ENCODE measurements around the gene COMMD1. TPM values are rescaled to one million over a fixed set of nuclear protein-coding genes. Genes with fewer than 3 reads are reported as not detected.

The COMMD1 gene
- total and polyA plus RNA-seq, 4 experiments from 2014 or later, result 16.7 to 63.9 (median 34.2) TPM

DNA sequence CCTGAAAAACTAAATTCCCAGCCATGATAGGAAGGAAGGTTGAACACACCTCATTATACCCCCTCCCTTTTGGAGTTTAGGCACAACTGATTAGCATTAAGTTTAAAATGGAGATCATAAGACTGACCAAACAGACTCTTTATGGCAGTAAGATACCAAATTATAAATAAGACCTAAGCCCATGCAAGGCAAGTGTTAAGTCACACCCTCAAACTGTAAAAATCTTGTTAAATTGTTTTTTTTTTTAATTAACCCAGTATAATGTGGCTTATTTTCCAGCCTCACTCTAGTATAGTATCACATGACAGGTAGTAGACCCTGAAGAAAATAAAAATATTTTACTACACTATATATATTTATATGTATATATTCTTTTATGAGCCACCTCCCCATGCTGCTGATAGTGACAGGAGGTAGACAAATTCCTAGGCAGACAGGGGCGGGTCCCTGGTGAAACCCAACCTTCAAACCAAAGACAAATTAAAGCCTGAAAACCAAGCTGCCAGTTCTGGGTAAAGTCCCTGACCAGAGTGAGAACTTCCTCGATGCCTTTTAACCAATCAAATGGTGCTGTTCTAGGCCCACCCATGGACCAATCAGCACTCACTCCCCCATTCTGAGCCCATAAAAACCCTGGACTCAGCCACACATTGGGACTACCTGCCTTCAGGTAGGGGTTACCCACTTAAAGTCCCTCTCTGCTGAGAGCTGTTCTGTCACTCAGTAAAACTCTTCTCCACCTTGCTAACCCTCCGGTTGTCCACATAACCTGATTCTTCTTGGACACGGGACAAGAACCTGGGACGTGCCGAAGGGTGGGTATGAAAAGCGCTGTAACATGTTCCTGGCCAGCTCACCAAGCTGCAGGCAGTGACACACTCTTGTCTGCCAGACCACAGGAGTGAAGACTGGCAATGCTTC is 166.5 kb downstream of the COMMD1 start:
- Mint-ChIP-seq H3K4me1 (peaks cover 0 to 2% (median under 1%) of the 10 kb centered on the region in 4 donors), H3K4me3 (no peak overlapping the region), H3K9me3 (peaks cover 0 to 9% (median 4%) of the 10 kb centered on the region in 8 donors), H3K27ac (no peak overlapping the region), H3K27me3 (no peaks in the 10 kb centered on the region), H3K36me3 (peaks cover 9 to 39% of the 10 kb centered on the region in 2 donors)
- H3K27ac ChIP-seq (ENCODE audit: low read depth, low read length), result no peak overlapping the region
- H3K9me3 ChIP-seq (ENCODE audit: control insufficient read depth in 1 of 2, low read length in 2 of 2), result no peaks in the 10 kb centered on the region
- CTCF ChIA-PET (ENCODE audit: partially characterized antibody), result no interaction called here
- H3K27me3 ChIP-seq (ENCODE audit: insufficient read depth, low read length), result no peaks in the 10 kb centered on the region
- DNase-seq, result no peak
- intact Hi-C loops (cut with micrococcal nuclease), result no loop called here
- POLR2A ChIA-PET (ENCODE audit: partially characterized antibody), result no interaction called here
- H3K4me3 ChIP-seq (ENCODE audit: low read length in 2 of 2), result no peak overlapping the region
- H3K36me3 ChIP-seq (ENCODE audit: insufficient read depth, low read length), result no peaks in the 10 kb centered on the region
- no peaks in the 10 kb centered on the region for H3K4me1 ChIP-seq (ENCODE audit: insufficient read depth, low read length)

DNA sequence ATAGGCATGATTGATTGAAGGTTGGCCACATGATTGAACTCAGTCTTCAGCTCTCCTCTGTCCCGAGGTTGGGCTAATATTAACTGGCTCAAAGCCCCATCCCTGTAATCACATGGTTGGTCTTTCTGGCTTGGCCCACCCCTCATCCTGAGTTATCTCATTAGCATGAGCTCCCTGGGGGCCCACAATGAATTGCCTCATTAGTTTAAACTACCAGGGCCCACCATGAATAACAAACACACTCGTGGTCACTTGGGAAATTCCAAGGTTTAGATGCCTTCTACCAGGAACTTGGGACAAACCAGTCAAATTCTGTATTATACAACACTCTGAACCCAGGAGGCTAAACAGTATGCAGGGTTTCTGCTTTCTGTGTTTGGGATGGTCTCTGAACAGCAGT is 168.8 kb downstream of the COMMD1 start:
- H3K27me3 ChIP-seq (ENCODE audit: insufficient read depth, low read length), result no peaks in the 10 kb centered on the region
- H3K36me3 ChIP-seq (ENCODE audit: insufficient read depth, low read length), result no peaks in the 10 kb centered on the region
- Mint-ChIP-seq H3K27ac (no peak overlapping the region), H3K9me3 (peaks cover 0 to 9% (median 4%) of the 10 kb centered on the region in 8 donors), H3K4me3 (no peak overlapping the region), H3K4me1 (peaks cover 0 to 3% (median 2%) of the 10 kb centered on the region in 4 donors), H3K27me3 (no peaks in the 10 kb centered on the region), H3K36me3 (peaks cover 9 to 33% of the 10 kb centered on the region in 2 donors)
- intact Hi-C loops (cut with micrococcal nuclease), result no loop called here
- H3K4me1 ChIP-seq (ENCODE audit: insufficient read depth, low read length), result no peaks in the 10 kb centered on the region
- no peaks in the 10 kb centered on the region for H3K9me3 ChIP-seq (ENCODE audit: control insufficient read depth in 1 of 2, low read length in 2 of 2)
- POLR2A ChIA-PET (ENCODE audit: partially characterized antibody), result no interaction called here
- no peak overlapping the region for H3K27ac ChIP-seq (ENCODE audit: low read depth, low read length)
- no peak for DNase-seq
- CTCF ChIA-PET (ENCODE audit: partially characterized antibody), result interaction anchor here (0.7 kb wide), 1 partner anchor 335 kb away, joined by 4 read pairs; no protein-coding TSS in a partner anchor
- H3K4me3 ChIP-seq (ENCODE audit: low read length in 2 of 2), result no peak overlapping the region

DNA sequence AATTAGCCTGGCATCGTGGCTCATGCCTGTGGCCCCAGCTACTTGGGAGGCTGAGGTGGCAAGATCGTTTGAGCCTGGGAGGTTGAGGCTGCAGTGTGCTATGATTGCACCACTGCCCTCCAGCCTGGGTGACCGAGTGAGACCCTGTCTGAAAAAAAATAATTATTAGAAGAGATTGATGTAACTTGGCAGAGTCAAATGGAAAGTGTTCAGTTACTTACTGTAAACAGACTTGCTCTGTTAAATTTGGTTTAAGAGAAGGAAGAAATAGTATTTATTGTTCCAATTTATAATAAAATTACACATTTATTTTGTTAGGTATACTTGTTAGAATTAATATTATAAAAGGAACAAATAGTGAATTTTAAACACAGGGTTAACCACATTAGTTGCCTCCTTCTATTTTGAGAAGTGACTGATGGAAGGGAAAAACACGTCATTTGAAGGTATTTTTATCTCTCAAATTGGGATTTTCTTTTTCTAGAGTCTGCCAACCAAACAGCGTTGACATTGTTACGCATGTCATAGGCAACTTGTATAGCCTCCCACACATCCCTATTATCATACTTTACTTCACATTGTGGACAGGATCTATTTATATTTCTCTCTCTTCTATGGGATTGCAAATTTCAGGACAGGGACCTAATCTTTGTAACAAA is 171.6 kb downstream of the COMMD1 start:
- ChIA-PET CTCF (ENCODE audit: partially characterized antibody) (no interaction called here), POLR2A (ENCODE audit: partially characterized antibody) (no interaction called here)
- Mint-ChIP-seq H3K27ac (no peak overlapping the region), H3K27me3 (no peaks in the 10 kb centered on the region), H3K36me3 (peaks cover 3 to 26% of the 10 kb centered on the region in 2 donors), H3K4me1 (peaks cover 0 to 3% (median 2%) of the 10 kb centered on the region in 4 donors), H3K4me3 (no peak overlapping the region), H3K9me3 (peaks cover 0 to 4% (median 0%) of the 10 kb centered on the region in 8 donors)
- H3K4me3 ChIP-seq (ENCODE audit: low read length in 2 of 2), result no peak overlapping the region
- H3K4me1 ChIP-seq (ENCODE audit: insufficient read depth, low read length), result no peaks in the 10 kb centered on the region
- DNase-seq, result no peak
- intact Hi-C loops (cut with micrococcal nuclease), result no loop called here
- no peaks in the 10 kb centered on the region for H3K36me3 ChIP-seq (ENCODE audit: insufficient read depth, low read length)
- H3K27ac ChIP-seq (ENCODE audit: low read depth, low read length), result no peak overlapping the region
- no peaks in the 10 kb centered on the region for H3K9me3 ChIP-seq (ENCODE audit: control insufficient read depth in 1 of 2, low read length in 2 of 2)
- no peaks in the 10 kb centered on the region for H3K27me3 ChIP-seq (ENCODE audit: insufficient read depth, low read length)

DNA sequence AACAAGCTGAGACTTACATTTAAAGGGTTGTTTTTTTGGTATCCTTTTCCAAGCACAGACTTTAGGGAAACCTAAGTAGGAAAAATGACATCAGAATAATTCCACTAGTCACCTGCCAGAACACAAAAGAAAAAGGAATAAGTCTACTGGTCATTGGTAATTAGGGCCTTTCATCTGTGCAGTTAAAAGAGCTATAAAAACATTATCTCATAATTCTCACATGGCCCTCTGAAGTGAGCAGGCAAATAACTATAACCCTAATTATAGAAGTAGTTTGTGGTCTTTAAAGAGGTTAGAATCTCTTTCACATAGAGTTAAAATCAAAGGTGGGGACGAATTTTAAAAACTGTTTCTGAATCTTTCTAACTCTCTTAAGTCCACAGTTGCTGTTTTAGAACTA is 179.3 kb downstream of the COMMD1 start:
- Mint-ChIP-seq H3K4me1 (peaks cover 0 to 2% (median 0%) of the 10 kb centered on the region in 4 donors), H3K9me3 (no peaks in the 10 kb centered on the region), H3K27me3 (no peaks in the 10 kb centered on the region), H3K4me3 (no peak overlapping the region), H3K36me3 (peaks cover 0 to 10% of the 10 kb centered on the region in 2 donors), H3K27ac (no peak overlapping the region)
- Histone ChIP-seq H3K36me3 (ENCODE audit: insufficient read depth, low read length) (no peaks in the 10 kb centered on the region), H3K4me1 (ENCODE audit: insufficient read depth, low read length) (no peaks in the 10 kb centered on the region), H3K9me3 (ENCODE audit: control insufficient read depth in 1 of 2, low read length in 2 of 2) (no peaks in the 10 kb centered on the region), H3K27ac (ENCODE audit: low read depth, low read length) (no peak overlapping the region), H3K27me3 (ENCODE audit: insufficient read depth, low read length) (no peaks in the 10 kb centered on the region), H3K4me3 (ENCODE audit: low read length in 2 of 2) (no peak overlapping the region)
- no peak for DNase-seq
- ChIA-PET POLR2A (ENCODE audit: partially characterized antibody) (no interaction called here), CTCF (ENCODE audit: partially characterized antibody) (interaction anchor here (0.6 kb wide), 1 partner anchor 837 kb away, joined by 5 read pairs; no protein-coding TSS in a partner anchor)
- intact Hi-C loops (cut with micrococcal nuclease), result no loop called here

DNA sequence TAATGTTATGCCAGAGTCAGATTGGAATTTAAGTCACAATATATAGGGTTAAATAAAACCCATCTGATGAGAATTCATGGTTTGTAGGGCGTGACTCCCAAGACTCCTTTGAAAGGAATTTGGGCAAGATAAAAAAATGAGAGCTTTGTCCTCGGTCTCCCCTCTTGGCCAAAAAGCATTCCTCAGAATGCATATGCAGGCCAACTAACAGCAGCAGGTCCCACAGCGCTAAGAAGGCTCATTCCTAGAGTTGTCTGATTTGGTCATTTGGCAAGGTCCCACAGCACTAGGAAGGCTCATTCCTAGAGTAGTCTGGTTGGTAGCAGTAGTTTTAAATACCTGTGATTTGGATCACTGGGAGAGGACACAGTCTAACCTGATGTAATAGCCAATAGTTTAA is 184.2 kb downstream of the COMMD1 start:
- H3K27ac Mint-ChIP-seq, result no peak overlapping the region
- POLR2A ChIA-PET (ENCODE audit: partially characterized antibody), result no interaction called here
- CTCF ChIA-PET (ENCODE audit: partially characterized antibody), result no interaction called here

DNA sequence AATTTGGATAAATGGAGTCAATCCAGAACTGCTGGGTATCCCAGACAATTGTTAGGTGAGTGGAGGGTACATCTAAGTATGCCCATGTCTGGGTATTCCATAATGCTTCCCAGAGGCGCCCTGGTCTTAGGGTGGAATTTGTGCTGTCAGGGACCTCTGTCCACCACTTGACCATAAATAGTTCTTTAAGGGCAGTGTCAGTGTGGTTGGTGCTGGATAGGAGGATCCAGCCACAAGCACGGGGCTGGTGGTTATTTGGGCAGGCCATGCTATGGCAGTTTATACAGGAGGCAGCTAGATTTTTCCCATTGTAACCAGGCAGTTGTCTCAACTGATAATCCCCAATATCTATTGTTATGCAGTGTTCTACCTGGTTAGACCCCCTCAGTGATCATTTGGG is 186.0 kb downstream of the COMMD1 start:
- no peak for DNase-seq
- H3K27me3 ChIP-seq (ENCODE audit: insufficient read depth, low read length), result no peaks in the 10 kb centered on the region
- no peak overlapping the region for H3K27ac ChIP-seq (ENCODE audit: low read depth, low read length)
- CTCF ChIA-PET (ENCODE audit: partially characterized antibody), result no interaction called here
- peaks cover 0 to 8% of the 10 kb centered on the region in 2 donors for H3K36me3 Mint-ChIP-seq
- H3K4me3 Mint-ChIP-seq, result no peak overlapping the region
- H3K27ac Mint-ChIP-seq, result no peak overlapping the region
- no peaks in the 10 kb centered on the region for H3K9me3 ChIP-seq (ENCODE audit: control insufficient read depth in 1 of 2, low read length in 2 of 2)
- no peaks in the 10 kb centered on the region for H3K4me1 ChIP-seq (ENCODE audit: insufficient read depth, low read length)
- intact Hi-C loops (cut with micrococcal nuclease), result no loop called here
- H3K36me3 ChIP-seq (ENCODE audit: insufficient read depth, low read length), result no peaks in the 10 kb centered on the region
- POLR2A ChIA-PET (ENCODE audit: partially characterized antibody), result no interaction called here
- H3K4me1 Mint-ChIP-seq, result peaks cover 0 to 4% (median 0%) of the 10 kb centered on the region in 4 donors
- H3K27me3 Mint-ChIP-seq, result no peaks in the 10 kb centered on the region
- H3K9me3 Mint-ChIP-seq, result peaks cover 0 to 2% (median 0%) of the 10 kb centered on the region in 8 donors
- no peak overlapping the region for H3K4me3 ChIP-seq (ENCODE audit: low read length in 2 of 2)

More for the DNA sequence above, 184.2 kb downstream of the COMMD1 start:
- H3K27me3 Mint-ChIP-seq, result no peaks in the 10 kb centered on the region
- H3K36me3 Mint-ChIP-seq, result peaks cover 0 to 11% of the 10 kb centered on the region in 2 donors
- H3K4me1 Mint-ChIP-seq, result peaks cover 0 to 4% (median 0%) of the 10 kb centered on the region in 4 donors
- H3K4me1 ChIP-seq (ENCODE audit: insufficient read depth, low read length), result no peaks in the 10 kb centered on the region
- peaks cover 0 to 2% (median 0%) of the 10 kb centered on the region in 8 donors for H3K9me3 Mint-ChIP-seq
- H3K27me3 ChIP-seq (ENCODE audit: insufficient read depth, low read length), result no peaks in the 10 kb centered on the region
- intact Hi-C loops (cut with micrococcal nuclease), result no loop called here
- no peaks in the 10 kb centered on the region for H3K9me3 ChIP-seq (ENCODE audit: control insufficient read depth in 1 of 2, low read length in 2 of 2)
- H3K4me3 Mint-ChIP-seq, result no peak overlapping the region
- H3K36me3 ChIP-seq (ENCODE audit: insufficient read depth, low read length), result no peaks in the 10 kb centered on the region
- no peak for DNase-seq
- no peak overlapping the region for H3K4me3 ChIP-seq (ENCODE audit: low read length in 2 of 2)
- H3K27ac ChIP-seq (ENCODE audit: low read depth, low read length), result no peak overlapping the region

DNA sequence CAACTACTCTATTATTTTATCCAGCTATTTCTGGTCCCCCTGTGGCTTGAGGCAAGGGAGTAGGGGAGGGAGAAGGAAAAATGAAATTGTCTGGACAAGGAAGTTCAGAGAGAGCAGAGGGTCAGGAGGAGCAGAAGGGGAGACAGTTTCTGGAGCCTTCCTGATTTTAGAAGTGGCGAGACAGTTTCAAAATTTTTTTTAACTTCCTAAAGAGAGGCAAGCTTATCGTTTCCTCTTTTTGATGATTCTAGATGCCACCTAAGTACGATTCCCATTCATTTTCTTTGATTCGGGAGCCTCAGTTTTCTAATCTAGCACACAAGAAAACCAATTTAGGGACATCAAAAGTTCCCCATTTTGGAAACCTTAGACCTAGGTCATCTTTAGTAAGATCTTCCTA is 193.6 kb downstream of the COMMD1 start:
- Histone ChIP-seq H3K36me3 (ENCODE audit: insufficient read depth, low read length) (no peaks in the 10 kb centered on the region), H3K4me1 (ENCODE audit: insufficient read depth, low read length) (no peaks in the 10 kb centered on the region), H3K27ac (ENCODE audit: low read depth, low read length) (no peak overlapping the region), H3K4me3 (ENCODE audit: low read length in 2 of 2) (no peak overlapping the region), H3K27me3 (ENCODE audit: insufficient read depth, low read length) (no peaks in the 10 kb centered on the region), H3K9me3 (ENCODE audit: control insufficient read depth in 1 of 2, low read length in 2 of 2) (no peaks in the 10 kb centered on the region)
- peaks cover 0 to 2% (median 0%) of the 10 kb centered on the region in 8 donors for H3K9me3 Mint-ChIP-seq
- no peaks in the 10 kb centered on the region for H3K27me3 Mint-ChIP-seq
- H3K4me1 Mint-ChIP-seq, result peaks cover 0 to under 1% (median 0%) of the 10 kb centered on the region in 4 donors
- no peak overlapping the region for H3K4me3 Mint-ChIP-seq
- intact Hi-C loops (cut with micrococcal nuclease), result no loop called here
- DNase-seq, result no peak
- peak overlapping the region in 2 of 7 donors; percentile 8 to 12 for H3K27ac Mint-ChIP-seq
- ChIA-PET CTCF (ENCODE audit: partially characterized antibody) (interaction anchor here (1.3 kb wide), 1 partner anchor 18 kb away, joined by 4 read pairs; no protein-coding TSS in a partner anchor), POLR2A (ENCODE audit: partially characterized antibody) (no interaction called here)
- no peaks in the 10 kb centered on the region for H3K36me3 Mint-ChIP-seq

Measured in CD4-positive, alpha-beta memory T cell (primary cell).